ENCODE data around the gene RPP21.

DNA sequence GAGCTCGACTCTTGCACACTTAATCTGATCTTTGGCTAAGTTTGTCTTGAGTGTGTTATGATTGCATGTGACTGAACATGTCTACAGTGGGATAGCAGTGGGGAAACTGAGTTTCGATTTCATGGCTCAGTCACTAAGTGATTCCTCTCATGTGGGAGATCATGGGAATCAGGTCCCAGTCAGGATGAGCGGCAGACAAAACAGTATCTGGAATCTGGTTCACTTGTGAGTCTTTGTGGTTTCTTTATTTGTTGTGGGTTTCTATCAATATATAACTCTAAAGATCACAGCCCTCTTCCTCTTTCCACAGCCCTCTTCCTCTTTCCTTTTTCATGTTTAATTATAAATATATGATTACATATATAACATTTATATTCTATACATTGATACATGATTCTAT lies 4.0 kb downstream of the RPP21 start:
- TF ChIP-seq POLR2A (IDR thresholded peaks at IDR 0.05; ENCODE audit: control extremely low read depth in 1 of 2, low read depth in 2 of 2, low read length in 2 of 2) (no peak), POLR2AphosphoS5 (IDR thresholded peaks at IDR 0.05; ENCODE audit: low read depth, low read length) (no peak), SP2 (IDR thresholded peaks at IDR 0.05; ENCODE audit: low read length) (no peak)
- TF ChIP-seq, protein P1, sequence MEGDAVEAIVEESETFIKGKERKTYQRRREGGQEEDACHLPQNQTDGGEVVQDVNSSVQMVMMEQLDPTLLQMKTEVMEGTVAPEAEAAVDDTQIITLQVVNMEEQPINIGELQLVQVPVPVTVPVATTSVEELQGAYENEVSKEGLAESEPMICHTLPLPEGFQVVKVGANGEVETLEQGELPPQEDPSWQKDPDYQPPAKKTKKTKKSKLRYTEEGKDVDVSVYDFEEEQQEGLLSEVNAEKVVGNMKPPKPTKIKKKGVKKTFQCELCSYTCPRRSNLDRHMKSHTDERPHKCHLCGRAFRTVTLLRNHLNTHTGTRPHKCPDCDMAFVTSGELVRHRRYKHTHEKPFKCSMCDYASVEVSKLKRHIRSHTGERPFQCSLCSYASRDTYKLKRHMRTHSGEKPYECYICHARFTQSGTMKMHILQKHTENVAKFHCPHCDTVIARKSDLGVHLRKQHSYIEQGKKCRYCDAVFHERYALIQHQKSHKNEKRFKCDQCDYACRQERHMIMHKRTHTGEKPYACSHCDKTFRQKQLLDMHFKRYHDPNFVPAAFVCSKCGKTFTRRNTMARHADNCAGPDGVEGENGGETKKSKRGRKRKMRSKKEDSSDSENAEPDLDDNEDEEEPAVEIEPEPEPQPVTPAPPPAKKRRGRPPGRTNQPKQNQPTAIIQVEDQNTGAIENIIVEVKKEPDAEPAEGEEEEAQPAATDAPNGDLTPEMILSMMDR (IDR thresholded peaks at IDR 0.05; ENCODE audit: control extremely low read depth in 1 of 3, insufficient read depth in 1 of 3, low read depth in 1 of 3, low read length in 3 of 3) = no peak

Data from H1 (cell line).